Measurements from ENCODE around the gene EMC9. TPM values are rescaled to one million over a fixed set of nuclear protein-coding genes. Genes with fewer than 3 reads are reported as not detected.

The EMC9 gene
- total and polyA plus RNA-seq, 2 of the 8 experiments (the other 6 are each of a cell fraction or from before 2014, with no cell fraction given): 38.4 to 47.2 TPM

DNA sequence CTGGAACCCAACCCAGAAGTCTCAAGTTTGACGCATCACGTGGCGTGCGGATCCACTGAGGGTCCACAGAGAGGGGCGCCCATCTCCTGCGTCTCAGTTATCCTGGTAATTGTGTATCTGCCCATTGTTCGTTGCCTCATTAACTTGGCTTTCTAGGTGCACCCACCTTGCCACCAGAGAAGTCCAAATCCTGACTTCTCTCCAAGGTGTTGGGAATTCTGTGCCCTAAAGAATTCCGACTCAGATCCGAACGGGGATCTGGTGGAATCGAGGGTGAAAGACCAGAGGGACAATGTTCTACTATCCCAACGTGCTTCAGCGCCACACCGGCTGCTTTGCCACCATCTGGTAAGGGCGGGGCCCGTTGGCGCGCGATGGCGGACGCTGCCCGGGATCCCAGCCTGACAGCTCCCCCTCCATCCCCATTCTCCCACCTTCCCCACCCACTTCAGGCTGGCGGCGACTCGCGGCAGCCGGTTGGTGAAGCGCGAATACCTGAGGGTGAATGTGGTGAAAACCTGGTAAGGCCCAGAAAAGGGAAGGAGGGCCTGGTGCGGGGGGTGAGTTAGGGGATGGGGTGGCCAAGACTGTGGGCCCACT, 31.0 kb upstream of the EMC9 start:
- no peaks in the 10 kb centered on the region for H3K79me1 ChIP-seq (ENCODE audit: low read depth, low read length)
- H2BK120ac ChIP-seq (replicated peaks; ENCODE audit: low read depth, low read length): no peak overlapping the region
- no peak overlapping the region for H3K4ac ChIP-seq (replicated peaks; ENCODE audit: insufficient read length, low read depth, low read length)
- no peak overlapping the region for H3K27ac ChIP-seq (ENCODE audit: low read depth, low read length)
- H3K4me2 ChIP-seq (ENCODE audit: insufficient read depth in 1 of 2, low read depth in 2 of 2, low read length in 2 of 2): peak overlapping the region; percentile 75 to 96
- ChIA-PET POLR2A (ENCODE audit: partially characterized antibody) (interaction anchor here (0.8 to 10.7 kb wide), 13 partner anchors 8 to 121 kb away, joined by 3 to 158 read pairs (median 6); partner anchors contain the start of genes CARMIL3, EMC9, IPO4 and IRF9), CTCF (ENCODE audit: partially characterized antibody) (interaction anchor here (1.4 to 1.5 kb wide), 2 partner anchors 10 to 11 kb away, joined by 3 to 4 read pairs; no protein-coding TSS in a partner anchor)
- H2BK5ac ChIP-seq (ENCODE audit: low read depth, low read length): 0 out of 2 replicates have a peak overlapping the region, but pooled peaks have one; percentile 30
- TF ChIP-seq SAP30 (IDR thresholded peaks at IDR 0.05; ENCODE audit: insufficient read depth, insufficient replicate concordance, low read length) (peak; percentile 76), BRCA1 (IDR thresholded peaks at IDR 0.05; ENCODE audit: low read depth, low read length) (no peak), E2F6 (IDR thresholded peaks at IDR 0.05) (peak; percentile 2; the same call in 1 of the 2 replicates), YY1 (IDR thresholded peaks at IDR 0.05; ENCODE audit: low read depth, low read length) (0 out of 2 replicates have a peak, but pooled peaks have one; percentile 8), POLR2A (IDR thresholded peaks at IDR 0.05; ENCODE audit: control extremely low read depth in 1 of 2, low read depth in 2 of 2, low read length in 2 of 2) (peak in 1 of 2 experiments; percentile 28; a peak in 1 of 3 replicates), SIN3A (conservative IDR thresholded peaks at IDR 0.05 in 1 of 2, IDR thresholded peaks at IDR 0.05 in 1 of 2; ENCODE audit: low read depth in 1 of 2, low read length in 2 of 2) (peak in 1 of 2 experiments; percentile 71; a peak in 1 of 4 replicates), SP4 (IDR thresholded peaks at IDR 0.05; ENCODE audit: low read length) (no peak), EZH2 (IDR thresholded peaks at IDR 0.05; ENCODE audit: low read depth, low read length, severe bottlenecking) (no peak), KDM4A (IDR thresholded peaks at IDR 0.05; ENCODE audit: low read depth, low read length, severe bottlenecking) (peak; percentile 27)
- TF ChIP-seq, protein P1, sequence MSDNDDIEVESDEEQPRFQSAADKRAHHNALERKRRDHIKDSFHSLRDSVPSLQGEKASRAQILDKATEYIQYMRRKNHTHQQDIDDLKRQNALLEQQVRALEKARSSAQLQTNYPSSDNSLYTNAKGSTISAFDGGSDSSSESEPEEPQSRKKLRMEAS (IDR thresholded peaks at IDR 0.05): peak; percentile 68
- H2BK12ac ChIP-seq (ENCODE audit: low read depth, low read length): peak overlapping the region; percentile 29; the same call in 1 of the 2 replicates
- no peak for FAIRE-seq
- H3K14ac ChIP-seq (ENCODE audit: insufficient read length): no peak overlapping the region
- H3K9me3 ChIP-seq (ENCODE audit: insufficient read depth in 2 of 2, low read depth in 1 of 2, low read length in 1 of 2): no peaks in the 10 kb centered on the region
- no peak overlapping the region for H4K8ac ChIP-seq (ENCODE audit: extremely low read depth, insufficient read depth, low read length)
- no peak overlapping the region for H4K91ac ChIP-seq (replicated peaks; ENCODE audit: insufficient read length, low read length)
- 0 out of 2 replicates have a peak overlapping the region, but pooled peaks have one; percentile 46 for H2BK15ac ChIP-seq (ENCODE audit: low read length)
- no peaks in the 10 kb centered on the region for H3K79me2 ChIP-seq (ENCODE audit: control insufficient read depth in 1 of 2, insufficient read depth in 2 of 2, low read length in 2 of 2)
- no peaks in the 10 kb centered on the region for H3K27me3 ChIP-seq (replicated peaks in 1 of 4; ENCODE audit: control insufficient read depth in 3 of 4, extremely low read depth in 1 of 4, insufficient read depth in 3 of 4, low read length in 3 of 4)
- no peak overlapping the region for H2AK5ac ChIP-seq (ENCODE audit: low read depth, low read length)
- H2AFZ ChIP-seq (ENCODE audit: low read length): peak overlapping the region; percentile 47; the same call in 1 of the 2 replicates
- no peak overlapping the region for H4K5ac ChIP-seq (ENCODE audit: insufficient read length, low read depth, low read length)
- H3K23me2 ChIP-seq (ENCODE audit: low read depth, low read length): peaks cover 5% of the 10 kb centered on the region; the same call in 1 of the 2 replicates
- H3K4me3 ChIP-seq (ENCODE audit: extremely low read depth in 1 of 4, insufficient read depth in 2 of 4, low read depth in 3 of 4, low read length in 4 of 4): peak overlapping the region; percentile 62 to 77 (median 71)
- no peak overlapping the region for H3K56ac ChIP-seq (replicated peaks; ENCODE audit: insufficient read length, low read depth, low read length)
- peaks cover 0 to 2% of the 10 kb centered on the region in 2 experiments for H4K20me1 ChIP-seq (replicated peaks in 1 of 2; ENCODE audit: control insufficient read depth in 1 of 2, insufficient read depth in 2 of 2, low read length in 2 of 2)
- peaks cover 0 to 4% (median 0%) of the 10 kb centered on the region in 4 experiments; a peak in 2 of 8 replicates for H3K36me3 ChIP-seq (ENCODE audit: control insufficient read depth in 2 of 4, insufficient read depth in 4 of 4, low read length in 3 of 4)
- peak overlapping the region; percentile 83 for H3K18ac ChIP-seq (ENCODE audit: extremely low read depth, low read length)
- peaks cover 0 to 9% (median 7%) of the 10 kb centered on the region in 4 experiments; a peak in 4 of 7 replicates for H3K4me1 ChIP-seq (replicated peaks in 1 of 4; ENCODE audit: control insufficient read depth in 3 of 4, insufficient read depth in 4 of 4, low read length in 3 of 4)
- peak overlapping the region; percentile 36 to 65 (median 54); a peak in 6 of 7 replicates for H3K9ac ChIP-seq (replicated peaks in 1 of 4; ENCODE audit: extremely low read depth in 1 of 4, low read depth in 3 of 4, low read length in 3 of 4)
- H3K23ac ChIP-seq (ENCODE audit: insufficient read length): no peak overlapping the region
- no peak for DNase-seq (ENCODE audit: low read depth in 1 of 2, low spot score in 2 of 2)
- whole genome bisulfite sequencing, 2 experiments (ENCODE audit: extremely low coverage in 1 of 2, insufficient coverage in 1 of 2, insufficient read length in 1 of 2, insufficient replicate concordance in 2 of 2, low coverage in 1 of 2, low lambda C conversion rate in 2 of 2, missing lambda C conversion rate in 1 of 2): 6% methylated on average over 30 of the region's 30 CpGs; no CpG with 5 or more reads in 1 of the 2 experiments
- H2BK20ac ChIP-seq (ENCODE audit: low read length): no peak overlapping the region

Data from H1 (cell line).